ENCODE data around the gene MAGI2.
"Not testable (repeated sequence)": the region's sequence is repeated elsewhere in the genome, so short reads cannot be mapped to it uniquely, and the experiment has no call there.

MAGI2 gene

GRCh38 chr7:78002715-78003114 lies 1450.8 kb downstream of the MAGI2 start:
- DNase-seq, result no peak

GRCh38 chr7:78002021-78002420 lies 1451.4 kb downstream of the MAGI2 start:
- no peak for DNase-seq

GRCh38 chr7:77999168-77999567 lies 1454.3 kb downstream of the MAGI2 start:
- not testable (repeated sequence) for DNase-seq

GRCh38 chr7:77995717-77996116 lies 1457.8 kb downstream of the MAGI2 start:
- DNase-seq, result peak; percentile 40

GRCh38 chr7:77993838-77994237 lies 1459.6 kb downstream of the MAGI2 start:
- no peak for DNase-seq

- no peak for DNase-seq
These were observed 1461.8 kb downstream of the MAGI2 start for GRCh38 chr7:77991656-77992055.

- no peak for DNase-seq
These were observed 1463.4 kb downstream of the MAGI2 start for GRCh38 chr7:77989981-77990566.

- DNase-seq, result no peak
These were observed 1467.5 kb downstream of the MAGI2 start for GRCh38 chr7:77985974-77986339.

- DNase-seq, result no peak
These were observed 1468.1 kb downstream of the MAGI2 start for GRCh38 chr7:77985232-77985973.

- DNase-seq, result no peak
These were observed 1469.5 kb downstream of the MAGI2 start for GRCh38 chr7:77983973-77984372.

- DNase-seq, result no peak
These were observed 1470.4 kb downstream of the MAGI2 start for GRCh38 chr7:77982926-77983550.

GRCh38 chr7:77980087-77980713 lies 1473.3 kb downstream of the MAGI2 start:
- DNase-seq, result no peak

GRCh38 chr7:77979219-77979618 lies 1474.2 kb downstream of the MAGI2 start:
- no peak for DNase-seq

- DNase-seq, result no peak
These were observed 1477.6 kb downstream of the MAGI2 start for GRCh38 chr7:77975672-77976480.

GRCh38 chr7:77971726-77972125 lies 1481.7 kb downstream of the MAGI2 start:
- DNase-seq, result no peak

- no peak for DNase-seq
These were observed 1486.0 kb downstream of the MAGI2 start for GRCh38 chr7:77967429-77967828.
